Fibroblast of skin of right biceps (primary cell): ENCODE measurements around the gene OR10H1.
"Not testable (repeated sequence)": the region's sequence is repeated elsewhere in the genome, so short reads cannot be mapped to it uniquely, and the experiment has no call there.

Source experiments
- DNase-seq: peaks from one replicate; pipeline ENCODE4 v3.0.0-alpha.2; 2013

OR10H1 gene, protein sequence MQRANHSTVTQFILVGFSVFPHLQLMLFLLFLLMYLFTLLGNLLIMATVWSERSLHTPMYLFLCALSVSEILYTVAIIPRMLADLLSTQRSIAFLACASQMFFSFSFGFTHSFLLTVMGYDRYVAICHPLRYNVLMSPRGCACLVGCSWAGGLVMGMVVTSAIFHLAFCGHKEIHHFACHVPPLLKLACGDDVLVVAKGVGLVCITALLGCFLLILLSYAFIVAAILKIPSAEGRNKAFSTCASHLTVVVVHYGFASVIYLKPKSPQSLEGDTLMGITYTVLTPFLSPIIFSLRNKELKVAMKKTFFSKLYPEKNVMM

DNA sequence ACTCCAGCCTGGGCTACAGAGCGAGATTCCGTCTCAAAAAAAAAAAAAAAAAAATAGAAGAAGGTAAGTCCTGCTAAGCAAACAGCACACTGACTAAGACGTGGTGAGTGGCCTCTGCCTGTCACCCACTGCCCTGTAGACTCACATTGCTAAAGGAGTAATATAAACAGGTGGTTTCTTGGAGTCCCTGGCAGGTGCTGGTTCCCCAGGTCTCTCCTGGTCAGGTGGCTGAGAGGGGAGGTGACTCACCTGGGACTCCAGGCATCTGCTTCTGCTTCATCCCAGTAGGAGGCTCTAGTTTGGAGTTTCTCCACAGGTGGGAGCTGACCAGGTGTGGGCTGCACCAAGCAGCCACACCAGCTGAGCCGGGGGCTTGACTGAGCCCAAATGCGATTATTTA, at the start of gene OR10H1:
Gene OR10H1 (minus strand): TSS at position 359 of the 400 bp plus-strand sequence. CDS start 7,627 bp downstream, outside the sequence.
- DNase-seq, result no peak

DNA sequence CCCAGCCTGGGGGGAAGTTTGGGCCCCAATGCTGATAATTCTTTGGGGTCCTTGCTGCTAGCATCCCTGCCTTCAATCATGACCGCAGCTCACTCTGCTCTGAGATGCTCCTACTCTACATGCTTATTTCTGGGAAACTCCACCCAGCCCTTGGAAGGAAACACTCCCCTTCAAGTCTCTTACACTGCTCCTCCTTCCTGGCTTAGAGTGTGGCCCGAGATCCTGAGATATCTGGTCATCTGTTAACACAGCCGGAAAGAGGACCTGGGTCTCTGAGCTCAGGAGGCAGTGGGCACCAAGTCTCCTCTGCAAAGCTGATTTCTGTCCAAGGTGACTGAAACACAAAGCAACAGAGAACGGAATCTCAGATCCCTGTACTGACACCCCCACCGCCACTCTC, 49.4 kb upstream of the OR10H1 start:
- no peak for DNase-seq

DNA sequence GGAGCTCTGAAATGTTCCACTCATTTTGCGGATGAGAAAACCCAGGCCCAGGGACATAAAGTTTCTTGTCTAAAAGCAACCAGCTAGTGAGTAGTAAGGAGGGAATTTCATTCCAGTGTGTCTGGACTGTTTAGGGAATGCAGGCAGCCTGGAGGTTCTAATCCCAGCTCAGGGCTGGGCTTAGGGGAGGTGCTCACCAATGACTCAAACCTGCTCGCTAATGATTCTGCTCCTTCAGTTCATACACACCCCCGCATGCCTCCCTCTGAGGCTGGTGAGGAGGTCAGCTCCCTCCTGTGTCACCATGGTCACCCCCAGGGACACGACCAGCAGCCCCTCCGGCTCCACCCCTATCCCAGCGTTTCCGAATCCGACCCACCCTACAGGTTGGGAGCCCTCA, 47.8 kb upstream of the OR10H1 start:
- DNase-seq, result no peak

DNA sequence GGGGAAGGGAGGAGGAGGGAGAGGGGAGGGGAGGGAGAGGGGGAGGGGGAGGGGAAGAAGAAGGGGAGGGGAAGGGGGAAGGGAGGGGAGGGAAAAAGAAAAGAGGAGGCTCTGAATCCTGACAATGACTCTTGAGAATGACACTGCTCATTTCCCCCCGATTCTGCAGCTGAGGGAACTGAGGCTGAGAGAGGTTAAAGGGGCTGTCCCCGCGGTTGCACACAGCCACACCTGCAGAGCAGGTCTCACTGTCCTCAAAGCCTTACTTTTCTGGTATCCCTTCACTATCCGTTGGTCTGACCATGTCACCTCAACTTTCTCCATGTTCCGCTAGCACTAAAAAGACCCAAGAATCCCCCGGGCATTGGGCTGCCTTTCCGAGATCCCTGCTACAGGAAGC, 47.0 kb upstream of the OR10H1 start:
- DNase-seq, result no peak

DNA sequence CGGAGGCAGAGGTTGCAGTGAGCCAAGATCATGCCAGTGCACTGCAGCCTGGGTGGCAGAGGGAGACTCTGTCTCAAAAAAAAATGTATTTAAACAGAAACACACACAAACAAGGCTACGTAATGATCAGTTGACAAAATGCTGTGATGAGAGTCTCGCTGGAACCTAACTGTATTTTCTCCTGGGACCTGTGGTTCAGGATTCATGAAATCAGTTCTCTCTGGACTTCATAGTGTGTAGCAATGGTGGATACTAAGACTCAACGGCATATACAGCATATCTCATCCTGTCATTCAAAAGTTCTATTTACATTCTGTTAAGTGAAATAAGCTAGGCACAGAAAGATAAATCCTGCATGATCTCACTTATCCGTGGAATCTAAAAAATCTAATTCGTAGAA, 45.1 kb upstream of the OR10H1 start:
- no peak for DNase-seq

DNA sequence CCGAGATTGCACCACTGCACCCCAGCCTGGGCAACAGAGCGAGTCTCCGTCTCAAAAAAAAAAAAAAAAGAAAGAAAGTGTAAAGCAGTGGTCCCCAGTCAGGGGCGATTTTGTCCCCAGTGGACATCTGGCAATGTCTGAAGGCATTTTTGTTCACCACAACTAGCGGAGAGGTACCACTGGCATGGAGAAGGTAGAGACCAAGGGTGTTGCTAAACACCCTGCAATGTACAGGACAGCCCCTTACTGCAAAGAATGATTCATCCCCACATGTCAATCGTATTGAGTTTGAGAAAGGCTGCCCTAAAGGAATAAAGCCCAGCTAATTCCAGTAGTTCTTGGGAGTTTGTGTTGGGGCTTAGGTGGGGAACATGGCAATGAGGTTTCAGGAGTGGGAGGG, 43.7 kb upstream of the OR10H1 start:
- no peak for DNase-seq

DNA sequence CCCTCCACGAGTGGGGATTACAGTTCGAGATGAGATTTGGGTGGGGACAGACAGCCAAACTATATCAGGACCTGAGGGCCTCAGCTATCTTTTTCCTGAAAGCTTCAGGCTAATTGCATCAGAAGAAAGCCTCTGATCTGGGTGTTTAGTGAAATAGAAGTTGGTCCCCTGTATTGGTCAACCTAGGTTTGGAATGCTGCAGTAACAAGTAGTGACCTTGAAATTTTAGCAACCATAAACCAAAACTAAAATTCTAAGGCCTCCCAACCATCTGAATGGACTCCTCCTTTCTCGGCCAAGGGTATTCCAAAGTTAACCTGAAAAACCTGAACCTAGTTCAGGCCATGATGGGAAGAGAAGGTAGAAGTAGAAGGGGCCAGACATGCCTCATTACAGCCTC, 34.9 kb upstream of the OR10H1 start:
- no peak for DNase-seq

DNA sequence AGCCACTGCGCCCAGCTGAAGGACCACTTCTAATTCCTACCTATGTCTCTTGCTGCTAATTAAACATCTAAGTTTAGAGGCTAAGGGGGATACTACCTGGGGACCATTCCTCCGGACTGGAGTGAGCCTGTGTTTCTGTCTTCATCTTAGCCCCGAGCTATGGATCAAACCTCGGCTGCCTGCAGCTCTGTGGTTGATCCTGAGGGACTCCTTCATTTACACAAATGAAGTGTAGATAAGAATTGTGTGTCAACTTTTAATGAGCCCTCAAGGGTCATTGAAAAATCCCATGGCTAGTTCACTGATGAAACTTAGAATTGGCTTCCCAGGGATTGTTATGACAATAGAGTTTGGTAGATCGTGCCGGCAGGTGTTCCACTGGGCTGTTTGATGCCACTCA, 31.5 kb upstream of the OR10H1 start:
- DNase-seq, result no peak

DNA sequence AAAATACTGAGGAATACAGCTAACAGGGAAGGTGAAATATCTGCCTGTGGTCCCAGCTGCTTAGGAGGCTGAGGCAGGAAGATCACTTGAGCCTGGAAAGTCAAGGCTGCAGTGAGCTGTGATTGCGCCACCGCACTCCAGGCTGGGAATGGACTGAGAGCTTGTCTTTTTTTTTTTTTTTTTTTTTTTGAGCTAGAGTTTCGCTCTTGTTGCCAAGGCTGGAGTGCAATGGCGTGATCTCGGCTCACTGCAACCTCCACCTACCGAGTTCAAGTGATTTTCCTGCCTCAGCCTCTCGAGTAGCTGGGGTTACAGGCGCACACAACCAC, 28.4 kb upstream of the OR10H1 start:
- DNase-seq, result not testable (repeated sequence)

DNA sequence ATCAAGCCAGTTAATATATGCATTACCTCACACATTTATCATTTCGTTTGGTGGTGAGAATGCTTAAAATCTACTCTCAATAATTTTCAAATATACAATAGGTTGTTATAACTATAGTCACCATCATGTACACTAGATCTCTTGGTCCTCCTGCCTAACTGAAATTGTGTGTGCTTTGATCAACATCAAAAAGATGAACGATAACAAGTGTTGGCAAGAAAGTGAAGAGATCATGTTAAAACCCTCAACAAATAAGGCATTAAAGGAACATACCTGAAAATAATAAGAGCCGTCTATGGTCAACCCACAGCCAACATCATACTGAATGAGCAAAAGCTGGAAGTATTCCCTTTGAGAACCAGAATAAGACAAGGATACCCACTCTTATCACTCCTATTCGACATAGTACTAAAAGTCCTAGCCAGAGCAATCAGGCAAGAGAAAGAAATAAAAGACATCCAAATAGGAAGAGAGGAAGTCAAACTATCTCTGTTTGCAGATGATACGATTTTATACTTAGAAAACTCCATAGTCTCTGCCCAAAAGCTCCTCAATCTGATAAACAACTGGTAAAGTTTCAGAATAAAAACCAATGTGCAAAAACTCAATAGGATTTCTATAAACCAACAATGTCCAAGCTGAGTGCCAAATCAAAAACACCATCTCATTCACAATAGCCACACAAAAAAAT, 27.9 kb upstream of the OR10H1 start:
- no peak for DNase-seq

DNA sequence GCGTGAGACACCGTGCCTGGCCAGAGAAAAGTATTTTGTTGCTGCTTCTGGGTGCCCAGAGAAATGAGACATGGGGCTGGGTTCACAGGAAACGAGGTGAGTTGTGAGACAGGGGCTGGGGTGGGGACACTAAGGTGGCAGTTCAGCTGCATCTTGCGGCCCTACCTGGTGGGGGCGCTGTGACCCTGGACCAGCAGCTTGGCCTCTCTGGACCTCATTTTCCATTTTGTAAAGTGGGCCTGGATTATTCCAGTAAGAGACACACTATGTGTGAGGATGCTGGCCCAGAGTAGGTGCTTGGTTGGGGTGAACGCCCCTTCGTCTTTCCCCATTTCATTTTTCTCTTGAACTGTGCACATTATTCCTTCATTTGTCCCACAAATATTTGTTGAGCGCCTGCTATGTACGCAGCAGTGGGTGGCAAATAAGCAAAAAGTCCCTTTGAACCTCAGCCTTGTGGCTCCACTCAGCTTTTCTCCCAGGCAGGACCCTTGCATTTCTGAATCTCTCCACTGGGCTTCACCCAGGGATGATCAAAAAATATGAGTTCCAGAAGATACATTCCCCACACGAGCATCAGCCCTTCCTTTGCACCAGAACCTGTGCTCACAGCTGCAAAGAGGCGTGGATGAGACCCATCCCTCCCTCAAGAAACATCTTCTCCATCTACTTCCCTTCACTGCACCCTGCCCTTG, 26.6 kb upstream of the OR10H1 start:
- DNase-seq, result no peak

DNA sequence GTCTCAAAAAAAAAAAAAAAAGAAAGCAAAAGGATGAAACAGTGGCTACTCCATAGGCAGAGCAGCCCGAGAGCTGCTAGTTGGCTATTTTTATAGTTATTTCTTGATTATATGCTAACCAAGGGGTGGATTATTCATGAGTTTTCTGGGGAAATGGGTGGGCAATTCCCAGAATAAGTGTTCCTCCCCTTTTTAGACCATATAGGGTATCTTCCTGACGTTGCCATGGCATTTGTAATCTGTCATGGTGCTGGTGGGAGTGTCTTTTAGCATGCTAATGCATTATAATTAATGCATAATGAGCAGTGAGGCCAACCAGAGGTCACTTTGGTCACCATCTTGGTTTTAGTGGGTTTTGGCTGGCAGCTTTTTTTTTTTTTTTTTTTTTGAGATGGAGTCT, 25.4 kb upstream of the OR10H1 start:
- no peak for DNase-seq

DNA sequence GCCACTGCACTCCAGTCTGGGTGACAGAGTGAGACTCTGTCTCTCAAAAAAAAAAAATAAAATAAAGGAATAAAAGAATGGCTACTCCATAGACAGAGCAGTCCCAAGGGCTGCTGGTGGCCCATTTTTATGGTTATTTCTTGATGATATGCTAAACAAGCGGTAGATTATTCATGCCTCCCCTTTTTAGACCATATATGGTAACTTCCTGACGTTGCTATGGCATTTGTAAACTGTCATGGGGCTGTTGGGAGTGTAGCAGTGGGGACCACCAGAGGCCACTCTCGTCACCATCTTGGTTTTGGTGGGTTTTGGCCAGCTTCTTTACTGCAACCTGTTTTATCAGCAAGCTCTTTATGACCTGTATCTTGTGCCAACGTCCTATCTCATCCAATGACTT, 24.4 kb upstream of the OR10H1 start:
- not testable (repeated sequence) for DNase-seq

DNA sequence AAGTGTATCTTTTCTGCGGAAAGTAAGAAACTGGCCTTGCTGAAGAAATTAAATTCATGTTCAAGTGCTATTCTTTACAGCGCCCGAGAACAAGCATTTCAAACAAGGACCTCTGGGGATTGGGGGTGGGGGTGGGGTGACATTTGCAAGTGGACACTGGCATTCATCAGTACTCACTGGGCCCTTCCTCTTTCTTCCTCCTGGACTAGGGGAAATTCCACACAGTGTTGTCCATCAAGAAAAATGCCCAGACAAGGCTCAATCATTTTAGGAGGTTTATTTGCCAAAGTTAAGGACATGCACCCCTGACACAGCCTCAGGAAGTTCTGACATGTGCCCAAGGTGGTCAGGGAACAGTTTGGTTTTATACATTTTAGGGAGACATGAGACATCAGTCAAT, 22.9 kb upstream of the OR10H1 start:
- no peak for DNase-seq

DNA sequence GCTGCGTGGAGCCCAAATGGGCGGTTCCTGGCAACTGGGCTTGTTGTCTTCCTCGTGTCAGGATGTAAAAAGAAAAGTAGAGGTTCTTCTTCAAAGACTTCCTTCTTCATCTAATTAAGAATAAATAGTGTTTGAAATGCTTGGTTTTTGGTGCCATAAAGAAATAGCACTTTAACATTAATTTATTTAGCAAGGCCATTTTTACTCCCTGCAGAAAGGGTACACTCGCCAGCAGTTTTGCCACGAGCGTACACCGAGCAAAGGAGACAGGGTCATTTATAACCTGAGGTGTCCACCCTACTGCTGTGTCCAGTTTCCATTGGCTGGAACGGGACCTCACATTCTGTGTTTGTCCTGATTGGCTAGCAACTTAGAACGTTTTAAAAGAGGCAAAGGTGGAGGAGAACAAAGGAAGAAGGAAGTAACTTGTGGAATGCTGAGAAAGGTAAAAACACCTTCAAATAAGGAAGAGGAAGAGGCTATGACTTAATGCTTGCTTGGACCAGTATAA, 21.8 kb upstream of the OR10H1 start:
- DNase-seq, result no peak

DNA sequence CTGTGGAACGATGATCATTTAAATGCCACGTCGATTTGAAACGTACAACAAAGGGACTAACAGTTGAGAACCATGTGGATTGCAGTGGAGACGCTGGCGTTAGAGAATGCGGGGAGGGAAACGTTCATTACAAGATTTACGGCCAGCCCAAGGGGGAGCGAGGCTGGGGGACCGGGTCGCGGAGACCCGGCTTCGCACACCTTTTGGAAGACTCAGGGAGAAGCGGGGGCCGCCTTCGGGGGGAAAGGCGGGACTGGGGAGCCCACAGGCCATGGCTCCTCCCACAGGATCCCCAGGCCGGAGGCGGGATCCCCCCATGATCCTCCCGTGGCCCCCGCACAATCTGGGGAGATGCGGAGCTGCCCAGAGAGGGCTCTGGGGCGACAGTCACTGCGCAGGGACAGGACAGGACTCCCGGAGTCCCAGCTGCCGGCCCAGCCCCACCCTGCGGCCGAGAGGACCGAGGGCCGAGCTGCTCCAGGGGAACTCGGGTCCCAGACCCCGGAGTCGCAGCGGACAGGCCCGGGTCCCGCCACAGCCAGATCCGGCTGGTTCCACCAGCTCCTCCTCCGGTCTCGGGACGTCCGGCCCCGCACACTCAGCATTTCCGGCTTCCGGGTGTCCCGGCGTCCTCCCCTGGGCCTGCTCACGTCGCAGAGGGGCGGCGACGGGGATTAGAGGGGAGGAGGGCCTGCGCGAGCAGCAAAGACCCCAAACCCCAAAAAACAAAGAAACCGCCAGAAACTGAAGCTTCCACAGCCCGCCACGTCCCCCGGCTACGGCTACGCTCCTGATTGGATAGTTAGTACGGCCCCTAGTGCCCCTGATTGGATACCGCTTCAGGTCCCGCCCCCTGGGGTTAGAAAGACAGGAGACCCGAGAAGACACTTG, 21.1 kb upstream of the OR10H1 start:
- DNase-seq, result peak; percentile 98

DNA sequence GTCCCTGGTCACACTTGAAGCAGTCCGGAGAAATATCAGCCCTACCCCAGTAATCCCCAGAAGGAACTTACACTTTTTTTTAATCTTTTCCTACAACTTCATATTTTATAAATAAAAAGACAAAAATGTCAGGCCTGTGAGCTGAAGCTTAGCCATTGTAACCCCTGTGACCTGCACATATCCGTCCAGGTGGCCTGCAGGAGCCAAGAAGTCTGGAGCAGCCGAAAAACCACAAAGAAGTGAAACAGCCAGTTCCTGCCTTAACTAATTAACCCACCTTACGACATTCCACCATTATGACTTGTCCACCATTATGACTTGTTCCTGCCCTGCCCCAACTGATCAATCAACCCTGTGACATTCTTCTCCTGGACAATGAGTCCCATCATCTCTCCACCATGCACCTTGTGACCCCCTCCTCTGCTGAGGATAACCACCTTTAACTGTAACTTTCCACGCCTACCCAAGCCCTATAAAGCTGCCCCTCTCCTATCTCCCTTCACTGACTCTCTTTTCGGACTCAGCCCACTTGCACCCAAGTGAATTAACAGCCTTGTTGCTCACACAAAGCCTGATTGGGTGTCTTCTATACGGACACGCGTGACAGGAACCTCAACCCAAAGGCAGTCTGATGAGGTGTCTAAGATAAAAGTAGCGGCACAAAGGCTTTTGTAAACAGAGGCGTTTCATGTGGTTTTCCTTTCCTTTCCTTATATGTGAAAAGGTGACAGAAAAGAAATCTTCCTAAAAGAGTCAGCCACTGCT, 20.3 kb upstream of the OR10H1 start:
- DNase-seq, result not testable (repeated sequence)

DNA sequence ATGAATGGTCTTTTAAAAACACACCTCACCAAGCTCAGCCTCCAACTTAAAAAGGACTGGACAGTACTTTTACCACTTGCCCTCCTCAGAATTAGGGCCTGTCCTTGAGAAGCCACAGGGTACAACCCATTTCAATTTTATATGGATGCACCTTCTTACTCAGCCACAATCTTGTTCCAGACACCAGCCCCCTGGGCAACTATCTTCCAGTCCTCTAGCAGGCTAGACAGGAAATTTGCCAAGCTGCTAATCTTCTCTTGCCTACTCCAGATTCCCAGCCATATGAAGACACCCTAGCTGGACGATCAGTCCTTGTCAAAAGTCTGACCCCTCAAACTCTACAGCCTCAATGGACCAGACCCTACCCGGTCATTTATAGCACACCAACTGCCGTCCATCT, 18.8 kb upstream of the OR10H1 start:
- not testable (repeated sequence) for DNase-seq

DNA sequence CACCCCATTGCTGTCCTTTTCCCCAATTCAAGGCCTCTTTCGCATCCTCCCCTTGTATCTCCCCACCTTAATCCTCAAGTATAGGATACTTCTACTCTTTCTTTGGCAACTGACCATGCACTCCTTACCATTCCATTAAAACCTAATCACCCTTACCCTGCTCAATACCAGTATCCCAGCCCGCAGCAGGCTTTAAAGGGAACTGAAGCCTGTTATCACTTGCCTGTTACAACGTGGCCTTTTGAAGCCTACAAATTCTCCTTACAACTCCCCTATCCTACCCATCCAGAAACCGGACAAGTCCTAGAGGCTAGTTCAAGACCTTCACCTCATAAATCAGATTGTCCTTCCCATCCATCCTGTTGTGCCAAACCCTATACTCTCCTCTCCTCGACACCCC, 16.2 kb upstream of the OR10H1 start:
- no peak for DNase-seq

DNA sequence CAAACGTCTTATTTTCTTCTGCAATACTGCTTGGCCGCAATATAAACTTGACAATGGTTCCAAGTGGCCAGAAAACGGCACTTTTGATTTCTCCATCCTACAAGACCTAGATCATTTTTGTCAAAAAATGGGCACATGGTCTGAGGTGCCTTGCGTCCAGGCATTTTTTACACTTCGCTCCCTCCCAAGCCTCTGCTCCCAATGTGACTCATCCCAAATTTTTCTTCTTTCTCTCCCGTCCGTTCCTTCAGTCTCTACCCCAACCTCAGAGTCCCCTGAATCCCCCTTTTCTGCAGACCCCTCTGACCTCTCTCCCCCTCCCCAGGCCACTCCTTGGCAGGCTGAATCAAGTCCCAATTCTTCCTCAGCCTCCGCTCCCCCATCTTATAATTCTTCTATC, 14.3 kb upstream of the OR10H1 start:
- no peak for DNase-seq

DNA sequence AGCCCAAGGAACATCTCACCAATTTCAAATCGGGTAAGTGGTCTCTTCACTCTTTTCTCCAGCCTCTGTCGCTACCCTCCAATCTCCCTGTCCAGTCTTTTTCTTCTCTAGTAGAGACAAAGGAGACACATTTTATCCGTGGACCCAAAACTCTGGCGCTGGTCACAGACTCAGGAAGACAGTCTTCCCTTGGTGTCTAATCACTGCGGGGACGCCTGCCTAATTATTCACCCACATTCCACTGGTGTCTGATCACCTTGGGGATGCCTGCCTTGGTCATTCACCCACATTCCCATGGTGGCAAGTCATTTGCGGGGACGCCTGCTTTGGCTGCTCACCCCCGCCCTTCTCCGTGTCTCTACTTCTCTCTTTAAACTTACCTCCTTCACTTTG, 13.8 kb upstream of the OR10H1 start:
- DNase-seq, result no peak

DNA sequence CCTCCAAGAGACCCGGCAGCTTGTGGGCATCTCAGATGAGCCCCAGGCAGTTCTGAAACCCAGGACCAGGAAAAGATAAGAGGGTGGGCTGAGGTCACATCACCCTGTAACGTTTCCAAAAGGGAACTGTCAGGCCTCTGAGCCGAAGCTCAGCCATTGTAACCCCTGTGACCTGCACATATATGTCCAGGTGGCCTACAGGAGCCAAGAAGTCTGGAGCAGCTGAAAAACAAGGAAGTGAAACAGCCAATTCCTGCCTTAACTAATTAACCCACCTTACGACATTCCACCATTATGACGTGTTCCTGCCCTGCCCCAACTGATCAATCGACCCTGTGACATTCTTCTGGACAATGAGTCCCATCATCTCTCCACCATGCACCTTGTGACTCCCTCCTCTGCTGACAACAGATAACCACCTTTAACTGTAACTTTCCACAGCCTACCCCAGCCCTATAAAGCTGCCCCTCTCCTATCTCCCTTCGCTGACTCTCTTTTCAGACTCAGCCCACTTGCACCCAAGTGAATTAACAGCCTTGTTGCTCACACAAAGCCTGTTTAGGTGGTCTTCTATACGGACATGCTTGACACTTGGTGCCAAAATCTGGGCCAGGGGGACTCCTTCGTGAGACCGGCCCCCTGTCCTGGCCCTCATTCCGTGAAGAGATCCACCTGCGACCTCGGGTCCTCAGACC, 13.3 kb upstream of the OR10H1 start:
- DNase-seq, result not testable (repeated sequence)
